Lower leg skin (tissue), 3 donors: ENCODE measurements around the gene CDC73.

ENCODE experiments used
- POLR2A ChIP-seq, 2 donors: fragments of 450-650 bp; IDR thresholded peaks; one replicate each; pipeline ENCODE4 v1.6.1; 2016 to 2017; ENCODE audit warnings: antibody characterized with exemption in 2 of 2, mild to moderate bottlenecking in 1 of 2, moderate library complexity in 1 of 2
- TF ChIP-seq, protein P1 (sequence below), 3 donors: fragments of 450-650 bp; IDR thresholded peaks; one replicate each; pipeline ENCODE4 v1.5.1; 2016; ENCODE audit warnings: antibody characterized with exemption in 3 of 3, mild to moderate bottlenecking in 3 of 3, moderate library complexity in 2 of 3

GRCh38 chr1:193086342-193086741, 35.5 kb upstream of the CDC73 start:
- TF ChIP-seq POLR2A (IDR thresholded peaks at IDR 0.05), result no peak
- TF ChIP-seq, protein P1, sequence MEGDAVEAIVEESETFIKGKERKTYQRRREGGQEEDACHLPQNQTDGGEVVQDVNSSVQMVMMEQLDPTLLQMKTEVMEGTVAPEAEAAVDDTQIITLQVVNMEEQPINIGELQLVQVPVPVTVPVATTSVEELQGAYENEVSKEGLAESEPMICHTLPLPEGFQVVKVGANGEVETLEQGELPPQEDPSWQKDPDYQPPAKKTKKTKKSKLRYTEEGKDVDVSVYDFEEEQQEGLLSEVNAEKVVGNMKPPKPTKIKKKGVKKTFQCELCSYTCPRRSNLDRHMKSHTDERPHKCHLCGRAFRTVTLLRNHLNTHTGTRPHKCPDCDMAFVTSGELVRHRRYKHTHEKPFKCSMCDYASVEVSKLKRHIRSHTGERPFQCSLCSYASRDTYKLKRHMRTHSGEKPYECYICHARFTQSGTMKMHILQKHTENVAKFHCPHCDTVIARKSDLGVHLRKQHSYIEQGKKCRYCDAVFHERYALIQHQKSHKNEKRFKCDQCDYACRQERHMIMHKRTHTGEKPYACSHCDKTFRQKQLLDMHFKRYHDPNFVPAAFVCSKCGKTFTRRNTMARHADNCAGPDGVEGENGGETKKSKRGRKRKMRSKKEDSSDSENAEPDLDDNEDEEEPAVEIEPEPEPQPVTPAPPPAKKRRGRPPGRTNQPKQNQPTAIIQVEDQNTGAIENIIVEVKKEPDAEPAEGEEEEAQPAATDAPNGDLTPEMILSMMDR (IDR thresholded peaks at IDR 0.05), result no peak
